ENCODE results near the gene SND1. TPM values are rescaled to one million over a fixed set of nuclear protein-coding genes. Genes with fewer than 3 reads are reported as not detected.

SND1 gene
- total RNA-seq, 5 donors from 2014 or later (not counting 1 experiment from before 2014, with no cell fraction given) = 137 to 187 (median 154) TPM

GRCh38 chr7:127810113-127810512 is 158.1 kb downstream of the SND1 start:
- no peaks in the 10 kb centered on the region for H3K27me3 ChIP-seq (replicated peaks in 1 of 2; ENCODE audit: control insufficient read depth in 2 of 2, extremely low read depth in 1 of 2, insufficient read depth in 2 of 2, low read length in 1 of 2)
- ATAC-seq (replicated peaks in 1 of 4) (no peak), DNase-seq (no peak)
- H3K4me3 Mint-ChIP-seq = no peak overlapping the region
- H3K9me3 Mint-ChIP-seq = no peaks in the 10 kb centered on the region
- H3K4me1 ChIP-seq (ENCODE audit: control insufficient read depth in 1 of 2, extremely low read depth in 1 of 2, insufficient read depth in 2 of 2, low read length in 2 of 2) = no peaks in the 10 kb centered on the region
- no peaks in the 10 kb centered on the region for H3K9me3 ChIP-seq
- no CpG with 5 or more reads among the region's 2 CpGs for WGBS (ENCODE audit: insufficient coverage)
- H3K4me3 ChIP-seq (ENCODE audit: control insufficient read depth in 1 of 2, extremely low read depth in 1 of 2, low read length in 1 of 2) = no peak overlapping the region
- peaks cover 61% of the 10 kb centered on the region for H3K36me3 Mint-ChIP-seq
- H3K4me1 Mint-ChIP-seq = peaks cover 35 to 52% (median 42%) of the 10 kb centered on the region in 3 donors
- peaks cover 0 to 7% of the 10 kb centered on the region in 2 donors for H3K36me3 ChIP-seq (ENCODE audit: control insufficient read depth in 2 of 2, extremely low read depth in 1 of 2, insufficient read depth in 1 of 2, low read length in 1 of 2)
- H3K27ac Mint-ChIP-seq = no peak overlapping the region
- H3K27me3 Mint-ChIP-seq = no peaks in the 10 kb centered on the region
- ChIA-PET POLR2A (interaction anchor here in 1 of 2 donors (0.5 kb wide), 1 partner anchor 137 kb away, joined by 3 read pairs; no protein-coding TSS in a partner anchor), CTCF (no interaction called here)
- H3K27ac ChIP-seq (ENCODE audit: low read length) = no peak overlapping the region

DNA sequence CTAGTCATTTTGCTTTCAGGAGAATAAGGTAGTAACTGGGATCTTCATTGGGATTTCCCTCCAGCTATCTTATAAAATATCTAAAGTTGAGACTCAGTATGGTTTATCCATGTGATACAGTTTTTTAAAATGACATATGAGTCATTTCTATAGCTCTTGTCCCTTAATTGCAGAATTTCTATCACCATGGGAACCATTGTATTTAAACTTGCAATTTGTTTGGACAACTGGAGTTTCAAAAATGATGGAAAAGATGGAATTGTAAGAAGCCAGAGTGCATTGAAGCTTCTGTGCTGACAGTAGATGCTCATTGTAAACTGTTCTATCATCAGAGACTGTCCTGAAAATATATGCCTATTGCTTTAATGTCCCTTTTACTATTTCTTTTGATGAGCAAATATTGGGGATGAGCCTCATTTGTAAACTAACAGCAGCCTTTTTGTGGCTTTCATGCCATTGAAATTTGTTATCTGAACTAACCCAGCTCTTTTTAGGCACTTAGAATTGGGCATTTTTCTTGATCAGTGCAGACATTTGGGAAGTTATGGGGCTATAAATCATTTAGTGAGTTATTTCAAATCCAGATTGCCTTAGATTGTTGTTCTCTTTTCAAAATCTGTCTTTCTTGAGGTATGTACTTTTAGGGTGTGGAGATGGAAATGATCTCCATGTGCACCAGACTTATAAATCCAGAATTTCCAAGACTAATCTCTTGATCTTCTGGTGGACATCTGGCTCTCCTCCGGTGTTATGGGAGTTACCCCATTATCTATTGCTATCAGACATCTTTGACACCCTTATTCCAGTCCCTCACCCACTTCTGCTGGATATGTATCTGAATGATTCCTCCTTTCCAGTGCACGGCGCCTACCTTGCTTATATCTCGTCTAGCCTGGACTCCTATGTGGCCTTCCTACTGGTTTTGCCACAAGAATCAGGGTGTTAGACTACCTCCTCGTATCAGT is 159.0 kb downstream of the SND1 start:
- Histone ChIP-seq H3K9me3 (no peaks in the 10 kb centered on the region), H3K27ac (ENCODE audit: low read length) (no peak overlapping the region), H3K36me3 (ENCODE audit: control insufficient read depth in 2 of 2, extremely low read depth in 1 of 2, insufficient read depth in 1 of 2, low read length in 1 of 2) (peaks cover 3 to 7% of the 10 kb centered on the region in 2 donors), H3K27me3 (replicated peaks in 1 of 2; ENCODE audit: control insufficient read depth in 2 of 2, extremely low read depth in 1 of 2, insufficient read depth in 2 of 2, low read length in 1 of 2) (no peaks in the 10 kb centered on the region), H3K4me3 (ENCODE audit: control insufficient read depth in 1 of 2, extremely low read depth in 1 of 2, low read length in 1 of 2) (no peak overlapping the region), H3K4me1 (ENCODE audit: control insufficient read depth in 1 of 2, extremely low read depth in 1 of 2, insufficient read depth in 2 of 2, low read length in 2 of 2) (no peaks in the 10 kb centered on the region)
- ChIA-PET POLR2A (interaction anchor here in 1 of 2 donors (0.5 to 0.6 kb wide), 2 partner anchors 83 to 138 kb away, joined by 3 to 4 read pairs; no protein-coding TSS in a partner anchor), CTCF (no interaction called here)
- 90% methylated on average over 2 of the region's 5 CpGs for WGBS (ENCODE audit: insufficient coverage)
- H3K9me3 Mint-ChIP-seq = no peaks in the 10 kb centered on the region
- peaks cover 58% of the 10 kb centered on the region for H3K36me3 Mint-ChIP-seq
- H3K27me3 Mint-ChIP-seq = no peaks in the 10 kb centered on the region
- no peak for DNase-seq
- H3K4me3 Mint-ChIP-seq = no peak overlapping the region
- peaks cover 38 to 51% (median 41%) of the 10 kb centered on the region in 3 donors for H3K4me1 Mint-ChIP-seq
- no peak overlapping the region for H3K27ac Mint-ChIP-seq
- no peak for ATAC-seq (replicated peaks in 1 of 4)

DNA sequence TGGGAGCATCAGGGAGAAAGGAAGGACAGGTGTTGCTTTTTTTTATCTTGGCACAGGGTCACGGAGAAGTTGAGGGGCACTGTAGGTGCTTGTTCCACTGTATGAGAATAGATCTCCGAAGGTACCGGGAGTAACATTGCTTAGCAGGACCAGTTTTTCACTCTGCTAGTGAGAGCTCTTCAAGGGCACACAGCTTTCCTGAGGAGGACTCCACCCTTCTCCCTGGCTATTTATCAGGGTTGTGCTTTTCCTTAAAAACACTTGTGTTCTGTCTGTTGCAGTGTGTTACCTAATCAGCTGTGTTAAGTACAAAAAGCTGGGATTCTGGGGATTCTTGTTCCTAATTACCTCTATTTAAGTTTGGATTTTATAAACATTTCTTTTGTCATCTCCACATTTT is 160.5 kb downstream of the SND1 start:
- DNase-seq (no peak), ATAC-seq (replicated peaks in 1 of 4) (no peak)
- Mint-ChIP-seq H3K27ac (no peak overlapping the region), H3K27me3 (no peaks in the 10 kb centered on the region), H3K4me3 (no peak overlapping the region), H3K36me3 (peaks cover 52% of the 10 kb centered on the region), H3K9me3 (no peaks in the 10 kb centered on the region), H3K4me1 (peaks cover 41 to 53% (median 47%) of the 10 kb centered on the region in 3 donors)
- no peaks in the 10 kb centered on the region for H3K4me1 ChIP-seq (ENCODE audit: control insufficient read depth in 1 of 2, extremely low read depth in 1 of 2, insufficient read depth in 2 of 2, low read length in 2 of 2)
- CTCF ChIA-PET = interaction anchor here (0.6 to 0.8 kb wide), 2 partner anchors 16 to 19 kb away, joined by 4 to 10 read pairs; no protein-coding TSS in a partner anchor
- H3K4me3 ChIP-seq (ENCODE audit: control insufficient read depth in 1 of 2, extremely low read depth in 1 of 2, low read length in 1 of 2) = no peak overlapping the region
- peaks cover 5 to 8% of the 10 kb centered on the region in 2 donors for H3K36me3 ChIP-seq (ENCODE audit: control insufficient read depth in 2 of 2, extremely low read depth in 1 of 2, insufficient read depth in 1 of 2, low read length in 1 of 2)
- no peak overlapping the region for H3K27ac ChIP-seq (ENCODE audit: low read length)
- WGBS (ENCODE audit: insufficient coverage) = no CpG with 5 or more reads among the region's 3 CpGs
- POLR2A ChIA-PET = no interaction called here
- no peaks in the 10 kb centered on the region for H3K9me3 ChIP-seq
- no peaks in the 10 kb centered on the region for H3K27me3 ChIP-seq (replicated peaks in 1 of 2; ENCODE audit: control insufficient read depth in 2 of 2, extremely low read depth in 1 of 2, insufficient read depth in 2 of 2, low read length in 1 of 2)

DNA sequence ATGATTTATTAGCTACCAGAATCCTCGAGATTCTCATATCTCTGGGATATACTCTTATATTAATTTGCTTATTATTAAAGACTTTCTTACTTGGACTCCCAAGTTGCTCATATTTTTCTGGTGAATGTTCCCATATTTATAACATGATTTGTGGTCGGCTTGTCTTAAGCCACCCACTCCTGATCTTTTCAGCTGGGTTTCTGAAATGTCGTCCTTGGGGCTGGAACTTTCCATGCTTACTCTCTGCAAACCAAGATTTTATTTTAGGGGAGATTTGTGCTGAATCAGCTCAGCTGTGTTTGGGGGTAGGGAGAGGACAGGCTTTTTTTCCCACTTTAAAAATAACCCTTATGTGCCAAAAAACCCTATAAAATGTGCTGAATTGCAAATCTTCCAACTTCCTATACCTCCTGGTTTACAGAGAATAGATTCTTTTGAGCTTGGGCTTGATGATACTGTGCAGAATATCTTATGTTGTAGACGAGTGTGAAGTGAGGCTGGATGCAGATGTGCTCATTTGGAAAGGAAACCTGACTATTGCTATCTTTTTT is 162.1 kb downstream of the SND1 start:
- H3K4me1 Mint-ChIP-seq = peaks cover 55 to 63% (median 58%) of the 10 kb centered on the region in 3 donors

DNA sequence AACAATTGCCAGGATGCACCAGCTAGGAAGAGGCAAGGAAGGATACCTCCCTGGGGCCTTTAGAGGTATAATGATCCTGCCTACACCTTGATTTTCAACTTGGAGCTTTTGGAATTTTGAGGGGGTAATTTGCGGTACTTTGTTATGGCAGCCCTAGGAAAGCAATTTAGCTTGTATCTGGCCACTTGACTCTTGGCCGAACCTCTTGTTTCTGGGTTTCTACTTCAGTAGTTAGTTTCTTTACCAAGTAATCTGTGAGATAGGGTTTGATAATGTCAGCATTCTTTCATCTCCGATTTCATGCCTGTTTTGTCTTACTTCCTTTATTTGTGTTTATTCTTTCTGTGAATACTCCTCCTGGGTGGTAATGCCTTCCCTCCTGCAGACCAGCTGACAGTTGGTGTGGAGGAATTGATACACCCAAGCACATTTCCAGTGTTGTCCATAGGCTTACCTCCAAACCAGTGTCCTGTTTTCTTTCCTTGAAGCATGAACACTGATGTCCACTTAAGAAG is 163.7 kb downstream of the SND1 start:
- WGBS (ENCODE audit: insufficient coverage) = 100% methylated on average over 1 of the region's 3 CpGs
- POLR2A ChIA-PET = no interaction called here
- Mint-ChIP-seq H3K36me3 (peaks cover 32% of the 10 kb centered on the region), H3K4me3 (no peak overlapping the region), H3K4me1 (peaks cover 60 to 67% (median 63%) of the 10 kb centered on the region in 3 donors), H3K9me3 (no peaks in the 10 kb centered on the region), H3K27me3 (no peaks in the 10 kb centered on the region), H3K27ac (no peak overlapping the region)
- Histone ChIP-seq H3K36me3 (ENCODE audit: control insufficient read depth in 2 of 2, extremely low read depth in 1 of 2, insufficient read depth in 1 of 2, low read length in 1 of 2) (peaks cover 2 to 5% of the 10 kb centered on the region in 2 donors), H3K27ac (ENCODE audit: low read length) (no peak overlapping the region), H3K9me3 (no peaks in the 10 kb centered on the region), H3K4me3 (ENCODE audit: control insufficient read depth in 1 of 2, extremely low read depth in 1 of 2, low read length in 1 of 2) (no peak overlapping the region), H3K27me3 (replicated peaks in 1 of 2; ENCODE audit: control insufficient read depth in 2 of 2, extremely low read depth in 1 of 2, insufficient read depth in 2 of 2, low read length in 1 of 2) (no peaks in the 10 kb centered on the region), H3K4me1 (ENCODE audit: control insufficient read depth in 1 of 2, extremely low read depth in 1 of 2, insufficient read depth in 2 of 2, low read length in 2 of 2) (peaks cover 0 to 3% of the 10 kb centered on the region in 2 experiments)
- ATAC-seq (replicated peaks in 1 of 4) (no peak), DNase-seq (no peak)
- CTCF ChIA-PET = interaction anchor here in 1 of 2 donors (0.6 kb wide), 1 partner anchor 189 kb away, joined by 3 read pairs; no protein-coding TSS in a partner anchor

More for the DNA sequence above, 162.1 kb downstream of the SND1 start:
- Mint-ChIP-seq H3K27ac (no peak overlapping the region), H3K27me3 (no peaks in the 10 kb centered on the region), H3K4me3 (no peak overlapping the region), H3K36me3 (peaks cover 45% of the 10 kb centered on the region), H3K9me3 (no peaks in the 10 kb centered on the region)
- ChIA-PET CTCF (no interaction called here), POLR2A (interaction anchor here in 1 of 2 donors (0.6 kb wide), 1 partner anchor 18 kb away, joined by 4 read pairs; no protein-coding TSS in a partner anchor)
- peaks cover 5 to 6% of the 10 kb centered on the region in 2 donors for H3K36me3 ChIP-seq (ENCODE audit: control insufficient read depth in 2 of 2, extremely low read depth in 1 of 2, insufficient read depth in 1 of 2, low read length in 1 of 2)
- no peaks in the 10 kb centered on the region for H3K27me3 ChIP-seq (replicated peaks in 1 of 2; ENCODE audit: control insufficient read depth in 2 of 2, extremely low read depth in 1 of 2, insufficient read depth in 2 of 2, low read length in 1 of 2)
- H3K4me1 ChIP-seq (ENCODE audit: control insufficient read depth in 1 of 2, extremely low read depth in 1 of 2, insufficient read depth in 2 of 2, low read length in 2 of 2) = peaks cover 0 to under 1% of the 10 kb centered on the region in 2 experiments
- DNase-seq (no peak), ATAC-seq (replicated peaks in 1 of 4) (no peak)
- H3K27ac ChIP-seq (ENCODE audit: low read length) = no peak overlapping the region
- H3K9me3 ChIP-seq = no peaks in the 10 kb centered on the region
- WGBS (ENCODE audit: insufficient coverage) = no CpG with 5 or more reads among the region's 4 CpGs
- no peak overlapping the region for H3K4me3 ChIP-seq (ENCODE audit: control insufficient read depth in 1 of 2, extremely low read depth in 1 of 2, low read length in 1 of 2)

Measured in T-cell (primary cell).